Suprapubic skin (tissue), 3 donors: ENCODE measurements around the gene NRCAM.

Experiments
- EP300 ChIP-seq: sonication (generic); formaldehyde crosslinking; IDR thresholded peaks from one replicate; pipeline ENCODE4 v1.6.1; 2017; ENCODE audit warnings: antibody characterized with exemption
- TF ChIP-seq, protein P1 (sequence below), 2 donors: fragments of 200-600 bp in 1 of 2; fragments of 450-650 bp in 1 of 2; sonication (generic) in 1 of 2; IDR thresholded peaks; one replicate each; pipeline ENCODE4 v1.5.1; 2016 to 2019; ENCODE audit warnings: antibody characterized with exemption in 2 of 2, mild to moderate bottlenecking in 1 of 2, moderate library complexity in 1 of 2

DNA sequence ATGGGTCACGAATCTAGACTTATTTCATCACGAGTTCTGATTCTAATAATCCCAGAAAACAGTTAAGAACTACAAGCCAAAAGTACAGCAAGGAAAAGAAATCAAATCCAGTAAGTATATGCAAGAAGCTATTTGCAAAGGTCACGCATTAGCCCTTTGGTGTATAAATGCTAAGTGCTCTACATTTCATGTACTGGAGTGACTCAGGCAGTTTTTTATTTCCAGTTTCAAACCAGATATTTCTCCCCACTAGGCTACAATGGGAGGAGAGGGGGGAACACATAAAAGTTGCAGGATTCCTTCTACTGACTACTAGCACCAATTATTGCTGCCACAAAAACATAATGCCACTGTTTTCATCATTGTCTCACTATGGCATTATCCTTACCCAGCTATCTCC, 148.0 kb downstream of the NRCAM start:
- TF ChIP-seq, protein P1, sequence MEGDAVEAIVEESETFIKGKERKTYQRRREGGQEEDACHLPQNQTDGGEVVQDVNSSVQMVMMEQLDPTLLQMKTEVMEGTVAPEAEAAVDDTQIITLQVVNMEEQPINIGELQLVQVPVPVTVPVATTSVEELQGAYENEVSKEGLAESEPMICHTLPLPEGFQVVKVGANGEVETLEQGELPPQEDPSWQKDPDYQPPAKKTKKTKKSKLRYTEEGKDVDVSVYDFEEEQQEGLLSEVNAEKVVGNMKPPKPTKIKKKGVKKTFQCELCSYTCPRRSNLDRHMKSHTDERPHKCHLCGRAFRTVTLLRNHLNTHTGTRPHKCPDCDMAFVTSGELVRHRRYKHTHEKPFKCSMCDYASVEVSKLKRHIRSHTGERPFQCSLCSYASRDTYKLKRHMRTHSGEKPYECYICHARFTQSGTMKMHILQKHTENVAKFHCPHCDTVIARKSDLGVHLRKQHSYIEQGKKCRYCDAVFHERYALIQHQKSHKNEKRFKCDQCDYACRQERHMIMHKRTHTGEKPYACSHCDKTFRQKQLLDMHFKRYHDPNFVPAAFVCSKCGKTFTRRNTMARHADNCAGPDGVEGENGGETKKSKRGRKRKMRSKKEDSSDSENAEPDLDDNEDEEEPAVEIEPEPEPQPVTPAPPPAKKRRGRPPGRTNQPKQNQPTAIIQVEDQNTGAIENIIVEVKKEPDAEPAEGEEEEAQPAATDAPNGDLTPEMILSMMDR (IDR thresholded peaks at IDR 0.05): no peak
- no peak for TF ChIP-seq EP300
